KG1 (cell line): ENCODE results near the gene CISH.

Experiments
- DNase-seq: peaks from one replicate; lab custom pipeline; 2025; lab: John Stamatoyannopoulos, UW

CISH gene

GRCh38 chr3:50599115-50599715, 12.4 kb downstream of the CISH start:
- no peak for DNase-seq

- no peak for DNase-seq
Measured at GRCh38 chr3:50594253-50594785, 17.3 kb downstream of the CISH start.

DNA sequence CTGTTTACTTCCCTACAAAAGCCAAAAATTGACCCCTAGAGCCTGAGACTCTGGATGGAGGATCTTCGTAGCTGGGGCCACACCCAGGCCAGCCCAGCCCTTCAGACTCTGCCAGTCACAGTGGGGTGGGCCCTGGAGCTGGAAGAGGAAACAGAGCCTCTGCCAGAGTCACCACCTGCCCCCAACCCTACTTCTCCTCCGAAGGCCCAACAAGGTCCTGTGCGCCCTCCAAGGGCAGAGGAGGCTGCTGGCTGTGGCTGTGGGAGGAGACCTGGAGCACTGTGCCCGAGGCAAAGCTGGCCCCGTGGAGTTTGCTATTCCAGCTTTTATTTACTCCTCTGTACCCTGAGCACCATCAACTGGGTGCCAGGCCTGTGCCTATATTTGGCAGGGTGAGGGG, 19.0 kb downstream of the CISH start:
- no peak for DNase-seq

DNA sequence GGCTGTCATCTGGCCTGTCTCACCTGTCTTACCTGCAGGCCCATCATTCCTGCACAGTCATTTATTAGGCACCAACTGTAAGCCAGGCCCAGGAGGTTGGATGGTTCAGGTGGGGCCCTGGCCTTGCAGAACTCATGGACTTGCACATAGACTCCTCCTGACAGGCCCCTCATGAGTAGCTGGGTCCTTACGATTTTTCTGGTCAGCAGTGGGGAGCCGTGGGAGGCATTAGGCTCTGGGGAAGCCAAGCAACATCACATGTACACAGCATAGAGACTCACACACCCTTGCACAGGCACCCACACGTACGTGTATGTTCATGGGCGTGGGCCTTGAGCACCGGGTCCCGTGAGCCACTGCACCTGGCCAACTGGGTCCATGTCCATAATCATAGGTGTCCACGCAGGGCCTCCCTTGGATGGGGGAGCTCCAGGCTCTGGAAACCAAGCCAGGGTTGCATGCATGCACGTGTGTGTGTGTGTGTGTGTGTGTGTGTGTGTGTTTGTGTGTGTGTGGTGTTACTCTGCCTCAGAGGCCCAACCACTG, 20.3 kb downstream of the CISH start:
- no peak for DNase-seq

DNA sequence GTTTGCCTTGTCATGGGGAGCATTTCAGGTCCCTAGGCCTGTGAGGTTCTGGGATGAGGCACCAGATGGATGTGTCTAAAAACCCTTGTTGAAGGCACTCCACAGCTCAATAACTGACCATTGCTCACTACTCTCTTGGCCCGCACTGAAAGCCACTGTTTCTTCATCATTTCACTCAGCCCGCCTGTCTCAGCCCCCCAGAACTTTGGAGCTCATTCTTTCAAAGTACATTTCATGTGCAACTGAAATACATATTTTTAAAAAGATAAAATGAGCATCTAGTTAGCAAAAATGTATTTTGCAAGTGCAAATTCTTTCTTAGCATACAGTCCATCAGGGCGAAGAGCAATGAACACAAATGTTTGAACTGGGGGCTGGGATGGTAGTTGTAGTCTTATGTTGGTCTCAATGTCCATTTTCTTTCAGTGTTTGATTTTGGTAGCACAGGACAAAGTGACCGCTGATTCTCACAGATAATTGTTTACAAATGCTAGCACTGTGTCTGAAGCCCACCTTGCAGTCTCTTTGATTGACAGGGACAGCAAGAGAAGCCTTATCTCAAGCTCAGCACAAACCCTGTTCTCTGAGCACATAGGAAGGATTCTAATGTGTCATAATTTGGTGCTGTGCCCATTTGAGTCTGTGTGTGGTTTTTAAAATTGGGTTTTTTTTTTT, 22.7 kb downstream of the CISH start:
- DNase-seq: no peak

- no peak for DNase-seq
Measured at GRCh38 chr3:50587806-50588758, 23.5 kb downstream of the CISH start.

DNA sequence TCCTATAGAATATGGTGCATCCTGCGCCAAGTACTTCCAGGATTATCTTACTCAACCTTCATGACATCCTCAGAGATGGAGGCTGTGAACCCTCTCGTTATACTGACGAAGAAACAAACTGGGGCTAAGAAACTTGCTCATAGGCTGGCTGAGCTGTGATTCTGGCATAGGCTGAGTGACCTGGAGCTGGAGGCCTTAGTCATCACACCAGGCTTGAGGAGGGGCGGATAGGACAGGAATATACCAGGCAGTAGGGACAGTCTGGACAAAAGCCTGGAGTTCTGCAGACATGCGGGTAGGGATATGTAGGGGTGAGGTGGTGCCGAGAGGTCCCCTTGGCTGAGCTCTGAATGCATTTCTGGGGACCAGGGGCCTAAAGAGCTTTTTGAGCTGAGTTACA, 24.2 kb downstream of the CISH start:
- no peak for DNase-seq

DNA sequence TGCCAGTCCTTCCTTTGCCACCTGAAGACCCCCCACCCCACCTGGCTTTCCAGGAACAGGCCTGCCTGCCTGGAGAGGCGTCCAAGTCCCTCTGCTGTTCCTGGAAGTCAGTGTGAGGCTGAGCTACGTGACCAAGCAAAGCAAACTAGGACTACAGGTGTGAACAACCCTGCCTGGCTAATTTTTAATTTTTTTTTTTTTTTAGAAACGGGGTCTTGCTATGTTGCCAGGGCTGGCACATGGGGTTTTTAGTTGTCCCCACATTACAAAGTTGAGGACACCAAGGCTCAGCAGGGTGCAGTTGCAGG, 24.9 kb downstream of the CISH start:
- no peak for DNase-seq

GRCh38 chr3:50585919-50586762, 25.4 kb downstream of the CISH start:
- no peak for DNase-seq

DNA sequence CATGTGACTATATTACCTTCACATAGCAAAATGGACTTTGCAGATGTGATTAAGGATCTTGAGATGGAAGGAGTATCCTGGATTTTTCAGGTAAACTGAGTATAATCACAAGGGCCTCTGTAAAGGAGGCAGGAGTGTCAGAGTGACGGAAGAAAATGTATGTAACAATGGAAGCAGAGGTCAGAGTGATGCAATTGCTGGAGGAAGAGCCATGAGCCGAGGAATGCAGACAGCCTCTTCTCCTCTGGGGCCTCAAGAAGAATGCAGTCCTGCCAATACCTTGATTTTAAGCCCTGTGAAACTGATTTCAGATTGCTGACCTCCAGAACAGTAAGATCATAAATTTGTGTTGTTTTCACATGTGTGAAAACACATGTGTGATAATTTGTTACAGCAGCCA, 27.2 kb downstream of the CISH start:
- no peak for DNase-seq

DNA sequence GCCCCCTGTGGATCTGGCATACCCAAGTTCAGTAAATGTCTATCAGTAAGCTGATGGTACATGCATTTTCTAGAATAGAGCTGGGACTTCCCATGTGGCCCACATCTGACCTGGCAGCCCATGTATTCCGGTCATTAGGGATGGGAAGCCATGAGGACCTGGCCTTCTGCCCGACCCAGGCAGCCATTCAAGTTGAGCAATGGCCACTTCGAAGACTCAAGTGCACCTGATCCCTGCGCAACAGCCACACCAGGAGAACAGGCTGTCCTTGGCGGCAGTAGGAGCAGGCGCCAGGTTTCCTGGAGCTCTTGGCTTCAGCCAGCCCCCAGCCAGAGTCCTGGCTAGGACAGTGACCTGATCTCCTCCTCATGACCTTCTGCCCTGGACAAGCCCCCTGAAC, 27.7 kb downstream of the CISH start:
- DNase-seq: no peak

DNA sequence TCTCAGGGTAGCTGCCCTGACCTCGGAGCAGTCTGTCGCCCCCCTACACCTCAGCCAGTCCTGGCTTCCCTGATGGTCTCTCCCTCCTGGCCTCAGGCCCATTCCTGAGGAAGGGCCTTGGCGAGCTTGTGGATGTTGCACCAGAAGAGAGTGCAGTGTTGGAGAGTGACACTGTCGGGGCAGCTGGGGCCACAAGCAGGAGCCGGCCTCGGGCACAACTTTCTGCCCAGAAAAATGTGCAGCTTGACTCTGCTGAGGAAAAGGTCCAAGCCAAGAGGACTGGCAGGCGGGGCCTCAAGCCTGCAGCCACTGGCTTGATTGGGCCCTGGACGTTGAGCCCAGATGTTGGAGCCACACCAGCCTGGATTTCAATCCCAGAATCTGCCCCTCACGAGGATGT, 29.5 kb downstream of the CISH start:
- no peak for DNase-seq

DNA sequence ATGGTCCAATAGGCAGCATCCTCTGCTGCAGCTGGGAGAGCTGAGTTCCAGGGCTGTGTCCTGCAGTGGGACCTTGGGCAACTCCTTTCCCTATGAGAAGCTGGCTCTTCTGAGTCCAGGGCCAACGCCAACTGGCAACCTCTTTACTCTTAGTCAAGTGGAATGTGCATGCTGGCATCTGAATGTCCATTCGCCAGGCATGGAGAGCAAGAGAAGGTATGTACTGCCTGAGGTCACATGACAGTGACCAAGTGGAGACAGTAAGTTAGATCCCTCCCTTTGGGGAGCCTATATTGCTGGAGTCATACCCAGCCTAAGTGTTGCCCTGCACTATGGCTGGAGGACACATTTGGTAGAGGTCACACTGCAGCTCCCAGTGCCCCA, 30.1 kb downstream of the CISH start:
- no peak for DNase-seq

- DNase-seq: no peak
Measured at GRCh38 chr3:50580683-50581458, 30.7 kb downstream of the CISH start.

DNA sequence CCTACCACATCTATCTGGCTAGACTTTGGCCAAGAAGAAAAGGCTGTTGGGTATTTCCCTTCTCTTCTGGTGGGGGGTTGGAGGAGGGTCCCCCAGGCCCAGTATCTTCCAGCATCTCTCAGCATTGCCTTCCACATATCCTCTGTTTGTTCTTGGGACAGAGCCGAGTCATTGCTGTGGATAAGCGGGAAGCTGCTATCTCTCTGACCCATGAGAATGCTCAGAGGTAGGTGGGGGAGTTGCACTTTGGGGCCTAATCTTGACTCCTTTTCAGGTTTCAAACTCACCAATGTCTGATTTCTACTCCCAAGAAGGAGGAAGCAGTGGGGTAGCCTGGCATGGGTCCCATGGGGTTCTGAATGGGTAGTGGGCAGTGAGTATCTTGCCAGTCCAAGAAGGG, 34.2 kb downstream of the CISH start:
- no peak for DNase-seq

- no peak for DNase-seq
Measured at GRCh38 chr3:50575372-50575771, 36.2 kb downstream of the CISH start.

GRCh38 chr3:50574444-50574831, 37.1 kb downstream of the CISH start:
- no peak for DNase-seq

GRCh38 chr3:50573566-50574443, 37.8 kb downstream of the CISH start:
- no peak for DNase-seq

GRCh38 chr3:50572801-50573371, 38.7 kb downstream of the CISH start:
- no peak for DNase-seq

GRCh38 chr3:50572158-50572557, 39.4 kb downstream of the CISH start:
- DNase-seq: peak; percentile 22
